Endodermal cell (in vitro differentiated cells): ENCODE data around the gene ACVR1B. TPM values are rescaled to one million over a fixed set of nuclear protein-coding genes. Genes with fewer than 3 reads are reported as not detected.

ENCODE experiments used
- DNase-seq: peaks from one replicate; pipeline ENCODE4 v3.0.0-alpha.2; 2017
- H3K27ac ChIP-seq: 2 replicates; pipeline ENCODE4 v1.5.1; 2013; ENCODE audit warnings: mild to moderate bottlenecking, low read depth, low read length, moderate library complexity
- H3K27me3 ChIP-seq: 2 replicates; pipeline ENCODE4 v1.6.1; 2013; ENCODE audit warnings: mild to moderate bottlenecking, low read length, moderate library complexity; ENCODE audit not compliant: insufficient read depth, control insufficient read depth, poor library complexity, severe bottlenecking
- H3K36me3 ChIP-seq: 2 replicates; pipeline ENCODE4 v1.7.0; 2013; ENCODE audit warnings: mild to moderate bottlenecking, low read length, moderate library complexity; ENCODE audit not compliant: control insufficient read depth, insufficient read depth
- H3K4me1 ChIP-seq: one replicate; pipeline ENCODE4 v1.7.0; 2013; ENCODE audit warnings: low read length; ENCODE audit not compliant: control insufficient read depth, insufficient read depth
- H3K4me3 ChIP-seq: 2 replicates; pipeline ENCODE4 v1.5.1; 2013; ENCODE audit warnings: mild to moderate bottlenecking, low read length, moderate library complexity
- H3K9ac ChIP-seq: 2 replicates; pipeline ENCODE4 v1.6.1; 2013; ENCODE audit warnings: mild to moderate bottlenecking, low read length, moderate library complexity; ENCODE audit not compliant: poor library complexity, severe bottlenecking; ENCODE audit errors: extremely low read depth
- H3K9me3 ChIP-seq: 2 replicates; pipeline ENCODE4 v1.6.1; 2013; ENCODE audit warnings: mild to moderate bottlenecking, low read length, moderate library complexity; ENCODE audit not compliant: control insufficient read depth
- H3K27ac Mint-ChIP-seq: 2 replicates; pipeline ENCODE4 v1.8.0; 2020; ENCODE audit warnings: mixed read lengths
- H3K27me3 Mint-ChIP-seq: 2 replicates; pipeline ENCODE4 v1.8.0; 2021; ENCODE audit warnings: mild to moderate bottlenecking, mixed read lengths; ENCODE audit not compliant: insufficient read depth
- H3K36me3 Mint-ChIP-seq: 2 replicates; pipeline ENCODE4 v1.8.0; 2020; ENCODE audit warnings: low read depth, mixed read lengths
- H3K4me1 Mint-ChIP-seq: 2 replicates; pipeline ENCODE4 v1.8.0; 2020; ENCODE audit warnings: mixed read lengths
- H3K4me3 Mint-ChIP-seq: 2 replicates; pipeline ENCODE4 v1.8.0; 2020; ENCODE audit warnings: mild to moderate bottlenecking, moderate library complexity, mixed read lengths
- H3K9me3 Mint-ChIP-seq: 2 replicates; pipeline ENCODE4 v1.8.0; 2020; ENCODE audit warnings: mild to moderate bottlenecking, mixed read lengths
- CTCF ChIP-seq: fragments of 200-600 bp; sonication (generic); conservative IDR thresholded peaks from 2 replicates; pipeline ENCODE4 v1.5.0; 2021; ENCODE audit warnings: antibody characterized with exemption, mild to moderate bottlenecking
- WGBS, 2 experiments: methylation state at CpG; one replicate each; pipeline versions ENCODE4 v1.1.5 to v1.1.7; 2013; ENCODE audit warnings: missing lambda C conversion rate in 2 of 2, mixed read lengths in 1 of 2; ENCODE audit not compliant: insufficient coverage in 1 of 2, insufficient read length in 1 of 2; 5-methylcytosine and 5-hydroxymethylcytosine counted together
- total RNA-seq, 2 donors: library from RNA; stranded (reverse); fragmentation: NEBNext Ultra II Directional in 1 of 2; extraction: Animal tissue kit (Norgen Biotek cat#: 25700) in 1 of 2; gene quantifications; 2 replicates in 1 of 2; 3 replicates in 1 of 2; pipeline ENCODE4 v1.2.1, GENCODE V29; 2021

The ACVR1B gene
- total RNA-seq, 2 donors from 2014 or later: 48.6 to 59.3 TPM

- no peak overlapping the region for H3K4me3 ChIP-seq
- peaks cover 25% of the 10 kb centered on the region for H3K27me3 Mint-ChIP-seq
- H3K4me1 ChIP-seq: no peaks in the 10 kb centered on the region
- no peaks in the 10 kb centered on the region for H3K36me3 ChIP-seq
- no peaks in the 10 kb centered on the region for H3K9me3 ChIP-seq
- TF ChIP-seq CTCF: no peak
- H3K27ac Mint-ChIP-seq: no peak overlapping the region
- peak overlapping the region; percentile 76 for H3K4me3 Mint-ChIP-seq
- H3K9ac ChIP-seq: no peak overlapping the region
- H3K27ac ChIP-seq: no peak overlapping the region
- no peak for DNase-seq
- peaks cover 15% of the 10 kb centered on the region for H3K4me1 Mint-ChIP-seq
- H3K36me3 Mint-ChIP-seq: no peaks in the 10 kb centered on the region
- no peaks in the 10 kb centered on the region for H3K9me3 Mint-ChIP-seq
- 93% methylated on average over 1 of the region's 2 CpGs; no CpG with 5 or more reads in 1 of the 2 experiments for WGBS, 2 experiments
- peaks cover 20% of the 10 kb centered on the region for H3K27me3 ChIP-seq
Observed at GRCh38 chr12:52035926-52036325, 84.4 kb downstream of the ACVR1B start.

- no peaks in the 10 kb centered on the region for H3K9me3 ChIP-seq
- Mint-ChIP-seq H3K4me1 (peaks cover 15% of the 10 kb centered on the region), H3K36me3 (no peaks in the 10 kb centered on the region), H3K27me3 (peaks cover 25% of the 10 kb centered on the region), H3K27ac (peak overlapping the region; percentile 82), H3K9me3 (no peaks in the 10 kb centered on the region), H3K4me3 (peak overlapping the region; percentile 76)
- no peaks in the 10 kb centered on the region for H3K36me3 ChIP-seq
- peaks cover 20% of the 10 kb centered on the region for H3K27me3 ChIP-seq
- no peak overlapping the region for H3K27ac ChIP-seq
- peak overlapping the region; percentile 39 for H3K9ac ChIP-seq
- TF ChIP-seq CTCF: no peak
- peak; percentile 91 for DNase-seq
- WGBS, 2 experiments: 14 to 22% methylated on average over 14 to 53 of the region's 53 CpGs
- peak overlapping the region; percentile 38 for H3K4me3 ChIP-seq
- H3K4me1 ChIP-seq: no peaks in the 10 kb centered on the region
Observed at GRCh38 chr12:52036587-52037171, 85.2 kb downstream of the ACVR1B start.

- 1 to 2% methylated on average over 17 to 59 of the region's 59 CpGs for WGBS, 2 experiments
- peaks cover 23% of the 10 kb centered on the region for H3K27me3 Mint-ChIP-seq
- Histone ChIP-seq H3K4me3 (peak overlapping the region; percentile 85), H3K9me3 (no peaks in the 10 kb centered on the region), H3K27me3 (peaks cover 20% of the 10 kb centered on the region), H3K9ac (peak overlapping the region; percentile 79), H3K4me1 (no peaks in the 10 kb centered on the region), H3K36me3 (peaks cover 3% of the 10 kb centered on the region), H3K27ac (no peak overlapping the region)
- peak; percentile 88 for DNase-seq
- peak; percentile 49 for TF ChIP-seq CTCF
- peaks cover 13% of the 10 kb centered on the region for H3K4me1 Mint-ChIP-seq
- peak overlapping the region; percentile 76 for H3K4me3 Mint-ChIP-seq
- H3K27ac Mint-ChIP-seq: peak overlapping the region; percentile 92
- H3K9me3 Mint-ChIP-seq: no peaks in the 10 kb centered on the region
- no peaks in the 10 kb centered on the region for H3K36me3 Mint-ChIP-seq
Observed at GRCh38 chr12:52037248-52037861, 85.9 kb downstream of the ACVR1B start.
